ENCODE data around the gene BBX.

DNA sequence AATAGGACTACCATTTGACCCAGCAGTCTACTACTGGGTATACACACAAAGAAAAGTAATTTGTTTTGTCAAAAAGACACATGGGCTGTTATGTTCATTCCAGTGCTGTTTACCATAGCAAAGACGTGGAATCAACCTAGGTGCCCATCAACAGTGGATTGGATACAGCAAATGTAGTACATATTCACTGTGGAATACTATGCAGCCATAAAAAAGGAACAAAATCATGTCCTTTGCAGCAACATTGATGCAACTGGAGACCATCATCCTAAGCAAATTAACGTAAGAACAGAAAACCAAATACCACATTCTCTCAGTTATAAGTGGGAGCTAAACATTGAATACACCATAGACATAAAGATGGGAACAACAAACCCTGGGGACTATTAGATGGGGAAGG, 25.8 kb downstream of the BBX start:
- TF ChIP-seq GATA2 (IDR thresholded peaks at IDR 0.05; ENCODE audit: low read depth, low read length): no peak
- TF ChIP-seq GATA3 (IDR thresholded peaks at IDR 0.05; ENCODE audit: low read depth, low read length): no peak
